G401.6 (cell line): ENCODE results near the gene WDR12.
A peak's percentile ranks its signal among the peaks of the same experiment; 100 is the strongest.
"Not testable (repeated sequence)": the region's sequence is repeated elsewhere in the genome, so short reads cannot be mapped to it uniquely, and the experiment has no call there.

Experiments used
- FAIRE-seq: peaks from 2 replicates; lab custom pipeline; 2012; peaks lifted over from hg19 to GRCh38; lab: Jason Lieb, UNC

Gene WDR12

DNA sequence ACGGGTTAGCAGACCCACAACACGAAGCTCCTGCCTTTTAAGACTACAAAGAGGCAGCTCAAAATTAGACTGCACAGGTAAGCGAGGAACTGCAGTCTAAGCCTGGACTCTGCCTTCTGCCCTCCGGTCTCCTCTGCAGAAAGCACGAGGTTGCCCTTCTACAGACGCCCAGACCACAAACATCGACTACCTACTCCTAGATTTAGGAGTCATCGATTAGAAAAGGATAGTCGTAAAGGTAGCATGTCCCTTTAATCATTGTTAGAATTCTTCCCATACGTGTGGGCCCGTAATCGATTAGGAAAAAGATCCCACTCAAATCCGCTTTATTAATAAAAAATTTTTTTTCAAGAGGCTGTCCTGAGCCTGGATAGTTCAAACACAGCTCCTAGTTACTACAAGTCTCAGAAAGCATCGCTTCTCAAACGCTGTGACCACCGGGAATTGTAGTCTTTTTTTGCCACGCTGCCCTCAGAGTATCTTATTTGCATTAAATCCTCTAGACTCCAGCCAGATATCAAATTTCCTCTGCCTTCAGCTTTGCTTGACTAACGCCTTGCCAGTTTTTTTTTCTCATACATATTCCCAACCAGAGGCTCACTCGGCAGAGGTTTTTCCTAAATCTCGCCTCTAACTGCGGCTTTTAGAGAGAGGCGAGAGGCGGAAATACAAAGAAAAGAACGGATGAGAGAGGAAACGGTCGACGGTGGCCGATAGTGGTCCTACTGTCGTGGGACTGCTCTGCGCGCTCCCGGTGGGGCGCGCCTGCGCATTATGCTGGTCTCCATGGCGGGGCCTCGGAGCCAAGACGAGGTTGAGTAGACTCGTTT, at the start of gene WDR12, which contains the start of gene CARF:
Gene WDR12, minus strand, starts transcription at position 162 of the 830 bp plus-strand sequence. CDS start 197 bp downstream, outside the sequence.
Gene CARF, plus strand, starts transcription at position 764 of the 830 bp plus-strand sequence. CDS start 29,628 bp downstream, outside the sequence.
- peak; percentile 90 for FAIRE-seq

DNA sequence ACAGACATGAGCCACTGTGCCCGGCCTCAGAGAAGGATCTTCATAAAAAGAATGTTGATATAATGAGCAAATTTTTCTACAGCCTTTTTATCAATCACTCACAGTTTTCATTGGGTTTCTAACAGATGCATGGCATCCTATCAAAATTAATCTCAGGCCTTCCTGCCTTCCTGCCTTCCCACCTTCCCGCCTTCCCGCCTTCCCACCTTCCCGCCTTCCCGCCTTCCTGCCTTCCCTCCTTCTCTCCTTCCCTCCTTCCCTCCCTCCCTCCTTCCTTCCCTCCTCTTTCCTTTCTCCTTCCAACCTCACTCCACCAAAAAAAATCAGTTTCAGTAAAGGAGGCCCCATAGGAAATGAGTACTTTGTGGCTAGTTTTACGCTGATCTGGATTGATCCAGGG, 49.1 kb upstream of the WDR12 start:
- FAIRE-seq = no peak

DNA sequence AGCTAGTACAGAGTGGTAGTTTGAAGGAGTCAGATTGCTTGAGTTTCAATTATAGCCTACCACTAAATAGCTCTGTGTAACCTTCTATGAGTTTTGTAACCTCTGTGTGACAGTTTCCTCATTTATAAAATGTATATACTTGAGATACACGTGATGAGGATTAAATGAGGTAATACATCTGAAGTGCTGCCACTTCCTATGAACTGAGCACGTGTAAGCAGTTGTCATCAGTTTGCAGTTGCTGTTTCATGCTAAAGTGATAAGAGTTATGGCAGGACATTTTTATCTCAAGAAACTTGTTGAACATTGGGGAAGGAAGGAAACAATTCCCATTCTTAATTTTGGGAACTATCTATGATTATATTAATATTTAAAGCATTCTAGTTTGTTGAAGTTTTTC, 39.1 kb upstream of the WDR12 start:
- no peak for FAIRE-seq

DNA sequence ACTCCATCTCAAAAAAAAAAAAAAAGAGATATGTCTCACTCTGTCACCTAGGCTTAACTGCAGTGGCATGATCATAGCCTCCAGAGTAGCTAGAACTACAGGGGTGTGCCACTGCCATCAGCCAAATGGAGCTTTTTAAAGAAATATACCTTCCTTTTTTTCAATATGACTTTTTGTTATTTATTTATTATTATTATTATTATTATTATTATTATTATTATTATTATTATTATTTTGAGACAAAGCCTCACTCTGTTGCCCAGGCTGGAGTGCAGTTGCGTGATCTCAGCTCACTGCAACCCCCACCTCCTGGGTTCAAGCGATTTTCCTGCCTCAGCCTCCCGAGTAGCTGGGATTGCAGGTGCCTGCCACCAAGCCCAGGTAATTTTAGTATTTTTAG, 37.9 kb upstream of the WDR12 start:
- FAIRE-seq = not testable (repeated sequence)

DNA sequence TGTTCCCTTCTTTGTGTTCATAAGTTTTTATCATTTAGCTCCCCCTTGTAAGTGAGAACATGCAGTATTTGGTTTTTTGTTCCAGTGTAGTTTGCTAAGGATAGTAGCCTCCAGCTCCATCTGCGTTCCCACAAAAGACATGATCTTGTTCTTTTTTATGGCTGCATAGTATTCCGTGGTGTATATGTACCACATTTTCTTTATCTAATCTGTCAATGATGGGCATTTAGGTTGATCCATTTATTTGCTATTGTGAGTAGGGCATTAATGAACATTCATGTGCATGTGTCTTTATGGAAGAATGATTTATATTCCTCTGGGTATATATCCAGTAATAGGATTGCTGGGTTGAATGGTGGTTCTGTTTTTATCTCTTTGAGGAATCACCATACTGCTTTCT, 34.0 kb upstream of the WDR12 start:
- no peak for FAIRE-seq

DNA sequence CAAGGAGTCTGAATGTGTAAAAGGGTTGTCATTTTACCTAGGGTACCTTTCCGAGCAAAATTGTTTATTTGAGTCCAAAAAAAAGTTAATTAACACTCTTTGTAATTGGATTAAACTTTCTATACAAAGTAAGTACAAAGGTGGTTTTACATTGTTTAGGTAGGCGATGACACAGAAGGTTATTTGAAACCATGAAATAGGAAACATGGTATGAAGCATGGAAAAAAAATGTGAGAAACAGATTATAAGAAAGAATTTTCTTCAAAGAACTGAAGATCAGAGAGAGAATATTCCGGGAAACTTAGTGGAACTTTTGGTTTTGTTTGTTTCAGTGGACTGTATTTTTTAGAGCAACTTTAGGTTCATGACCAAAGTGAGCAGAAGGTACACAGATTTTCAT, 33.3 kb upstream of the WDR12 start:
- peak; percentile 6 for FAIRE-seq

DNA sequence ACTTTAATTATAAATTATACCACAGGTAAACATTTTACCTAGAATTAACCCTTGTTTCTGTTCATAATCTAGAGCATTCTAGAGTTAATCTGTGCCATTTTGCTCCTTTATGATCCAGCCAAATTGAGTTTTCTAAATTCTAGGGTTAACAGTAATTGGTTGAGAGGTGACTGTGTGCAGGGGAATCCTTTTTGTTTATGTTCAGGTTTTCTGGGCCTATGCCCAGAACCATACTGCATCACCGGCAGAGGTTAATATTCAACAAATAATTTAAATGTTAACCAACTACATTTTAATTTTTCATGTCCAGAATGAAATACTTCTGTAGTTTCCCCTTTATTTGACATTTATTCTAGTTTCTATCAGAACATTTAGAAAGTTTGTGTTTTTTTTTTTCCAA, 32.9 kb upstream of the WDR12 start:
- FAIRE-seq = peak; percentile 13

DNA sequence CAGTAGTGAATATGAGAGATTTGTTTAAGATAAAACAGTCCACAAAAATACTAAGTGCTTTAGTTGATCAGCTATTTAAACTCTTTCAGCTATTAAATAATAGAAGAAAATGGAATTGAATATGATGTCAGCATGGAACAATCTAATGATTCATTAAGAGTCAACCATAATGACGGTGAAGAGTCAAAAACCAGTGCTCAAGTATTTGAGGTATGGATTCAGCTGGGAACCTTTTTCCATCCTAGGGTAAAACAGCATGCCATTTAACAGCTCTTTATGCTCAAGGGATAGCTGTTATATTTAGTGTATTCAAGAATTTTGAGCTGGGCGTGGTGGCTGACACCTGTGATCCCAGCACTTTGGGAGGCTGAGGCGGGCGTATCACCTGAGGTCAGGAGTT, 30.3 kb upstream of the WDR12 start:
- FAIRE-seq = no peak

DNA sequence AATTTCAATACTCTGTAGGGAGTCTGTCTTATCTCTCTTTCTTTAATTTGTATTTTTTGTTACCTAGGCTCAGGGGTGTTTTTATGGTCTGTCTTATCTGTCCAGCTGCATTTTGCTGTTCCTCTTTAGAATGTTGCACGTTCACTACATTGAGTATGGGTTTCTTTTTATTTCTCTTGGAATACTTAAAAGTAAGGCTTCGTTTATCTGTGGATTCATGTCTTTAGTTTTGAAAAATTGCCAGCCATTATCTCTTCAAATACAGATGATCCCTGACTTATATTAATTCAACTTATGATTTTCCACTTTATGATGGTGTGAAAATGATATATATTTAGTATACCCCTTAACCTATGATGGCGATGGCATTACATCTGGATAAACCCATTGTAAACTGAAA, 27.5 kb upstream of the WDR12 start:
- no peak for FAIRE-seq

DNA sequence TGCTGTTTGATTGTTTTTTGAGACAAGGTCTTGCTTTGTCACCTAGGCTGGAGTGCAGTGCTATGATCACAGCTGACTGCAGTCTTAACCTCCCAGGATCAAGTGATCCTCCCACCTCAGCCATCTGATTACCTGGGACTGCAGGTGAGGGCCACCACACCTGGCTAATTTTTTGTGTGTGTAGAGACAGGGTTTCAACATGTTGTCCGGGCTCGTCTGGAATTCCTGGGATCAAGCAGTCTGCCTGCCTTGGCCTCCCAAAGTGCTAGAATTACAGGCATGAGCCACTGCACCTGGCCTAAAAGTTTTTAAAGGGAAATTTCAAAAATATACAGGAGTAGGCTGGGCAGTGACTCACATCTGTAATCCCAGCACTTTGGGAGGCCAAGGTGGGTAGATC, 23.0 kb upstream of the WDR12 start:
- no peak for FAIRE-seq

DNA sequence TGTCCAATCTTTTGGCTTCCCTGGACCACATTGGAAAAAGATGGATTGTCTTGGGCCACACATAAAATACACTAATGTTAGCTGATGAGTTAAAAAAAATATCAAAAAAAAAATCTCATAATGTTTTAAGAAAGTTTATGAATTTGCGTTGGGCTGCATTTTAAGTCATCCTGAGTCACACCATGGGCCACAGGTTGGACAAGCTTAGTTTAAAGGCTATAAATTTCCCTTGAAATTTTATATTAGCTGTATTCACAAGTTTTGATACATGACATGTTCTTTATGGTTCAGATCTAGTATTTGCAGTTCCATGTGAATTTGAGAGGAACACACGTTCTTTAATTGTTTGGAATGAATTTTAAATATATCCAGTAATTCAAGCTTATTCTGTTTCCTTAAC, 22.5 kb upstream of the WDR12 start:
- FAIRE-seq = no peak

DNA sequence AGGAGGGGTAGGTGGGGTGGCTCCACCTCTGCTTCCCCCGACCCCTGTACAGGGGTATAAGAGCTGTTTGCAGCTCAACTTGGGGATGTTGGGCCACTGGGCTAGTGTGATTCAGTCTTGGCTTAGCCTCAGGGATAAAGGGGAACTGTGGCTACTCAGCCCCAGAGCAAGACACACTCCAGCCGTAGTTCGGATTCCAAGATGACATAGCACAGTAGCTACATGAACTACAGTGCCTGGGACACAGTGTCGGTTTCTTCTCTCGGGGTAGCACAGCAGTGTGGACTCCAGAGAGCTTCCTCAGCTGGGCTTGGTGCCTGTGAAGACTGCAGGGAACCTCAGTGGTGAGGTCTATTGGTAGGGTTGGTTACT, 21.7 kb upstream of the WDR12 start:
- FAIRE-seq = no peak

DNA sequence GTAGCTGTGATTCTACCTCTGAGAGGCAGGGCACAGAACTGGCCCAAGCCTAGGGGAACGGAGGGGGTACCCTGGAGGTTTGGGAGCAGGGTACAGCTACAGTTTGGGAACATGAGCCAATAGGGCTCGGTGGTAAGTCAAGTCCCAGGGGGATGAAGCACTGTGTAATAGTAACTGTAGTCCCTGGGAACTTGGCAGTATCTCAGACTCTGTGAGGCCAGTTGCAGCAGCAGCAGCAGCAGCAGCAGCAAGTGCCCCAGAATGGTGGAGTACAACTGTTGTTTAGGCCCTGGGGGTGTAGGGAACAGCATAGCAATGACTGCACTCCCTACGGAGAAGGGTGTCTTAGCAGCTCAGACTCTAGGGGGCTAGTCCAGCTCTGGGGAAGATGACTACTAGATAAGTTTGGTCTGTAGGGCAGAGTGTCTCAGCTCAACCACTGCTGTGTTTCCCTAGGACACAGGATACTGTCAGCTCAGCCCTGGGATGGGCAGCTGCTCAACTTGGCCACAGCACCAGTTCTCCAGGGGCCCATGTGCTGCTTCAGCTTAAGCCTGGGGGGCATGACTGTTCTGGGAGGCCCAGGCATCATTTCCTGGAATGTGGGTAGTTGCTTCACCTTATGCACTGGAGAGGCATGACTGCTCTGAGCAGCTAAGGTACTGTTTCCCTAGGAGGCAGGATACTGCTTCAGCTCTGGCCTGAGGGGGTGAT, 21.1 kb upstream of the WDR12 start:
- no peak for FAIRE-seq

DNA sequence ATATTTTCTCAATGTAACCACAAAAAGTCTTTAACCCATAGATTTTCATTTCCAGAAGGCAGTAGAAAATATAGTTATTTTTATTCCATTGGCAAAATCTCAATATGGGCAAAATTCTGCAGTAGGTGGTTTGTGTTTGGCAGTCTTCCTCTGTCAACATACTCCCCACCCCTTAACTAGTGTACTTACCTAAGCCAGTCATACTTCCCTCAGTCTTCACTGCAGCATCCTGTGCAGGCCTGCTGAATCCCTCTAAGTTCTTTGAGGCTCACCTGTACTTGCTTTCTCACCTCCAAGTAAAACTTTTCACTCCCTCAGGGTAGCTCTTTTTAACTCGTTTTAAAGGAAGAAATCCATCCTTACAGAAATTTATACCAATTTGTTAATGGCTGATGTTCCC, 7.4 kb upstream of the WDR12 start:
- no peak for FAIRE-seq

DNA sequence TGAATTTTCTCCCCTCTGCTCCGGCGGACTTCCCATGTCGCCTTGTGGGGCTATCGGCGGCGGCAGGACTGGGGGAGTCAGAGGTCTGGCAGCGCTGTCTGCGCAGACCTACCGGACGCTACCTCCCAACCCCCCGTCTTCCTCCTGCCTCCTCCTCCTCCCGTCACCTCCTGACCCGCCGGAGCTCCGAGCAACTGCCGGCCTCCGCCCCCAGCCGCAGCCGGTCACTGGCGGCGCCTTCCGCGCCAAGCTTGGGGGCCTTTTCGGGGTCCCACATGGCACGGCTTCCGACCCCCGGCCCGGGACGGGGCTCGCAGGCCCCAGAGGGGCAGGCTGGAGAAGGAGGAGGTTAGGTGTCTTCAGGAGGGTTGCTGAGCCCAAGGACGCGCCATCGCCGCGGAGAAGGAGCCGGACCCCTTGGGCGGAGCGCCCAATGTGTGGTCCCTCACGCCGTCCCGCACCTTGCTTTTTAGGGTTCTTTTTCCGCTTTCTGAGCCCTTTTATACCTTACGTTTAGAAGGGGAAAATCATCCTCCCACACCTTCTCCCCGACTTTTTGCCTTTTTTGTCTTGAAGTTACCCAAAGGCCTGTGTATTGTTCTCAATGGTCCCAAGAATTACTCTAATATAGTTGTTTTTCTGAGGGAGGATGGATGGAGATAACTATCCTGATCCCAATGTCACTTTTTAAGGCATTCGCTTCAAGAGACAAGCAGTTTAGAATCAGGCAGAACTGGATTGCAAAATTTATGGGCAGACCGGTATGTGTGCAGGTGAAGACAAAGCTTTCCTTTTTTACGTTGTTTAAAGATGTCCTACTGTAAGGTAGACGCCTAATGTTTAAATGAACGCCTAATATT, 1.1 kb upstream of the WDR12 start:
- FAIRE-seq = not testable (repeated sequence)

DNA sequence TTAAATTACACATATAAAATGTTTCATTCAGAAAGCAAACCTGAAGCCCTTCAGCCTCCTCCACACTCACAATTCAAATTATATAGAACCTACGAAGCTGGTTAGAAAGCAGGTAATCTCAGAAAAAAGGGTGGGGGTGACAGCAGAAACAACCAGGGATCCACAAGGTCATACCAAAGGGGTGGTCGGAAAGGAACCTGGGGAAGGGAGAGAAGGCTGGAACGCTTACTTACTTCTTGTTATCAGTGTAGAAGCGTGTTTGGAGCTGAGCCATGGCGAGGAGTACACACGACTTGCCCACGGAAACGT, 316 bp downstream of the WDR12 start:
- no peak for FAIRE-seq

DNA sequence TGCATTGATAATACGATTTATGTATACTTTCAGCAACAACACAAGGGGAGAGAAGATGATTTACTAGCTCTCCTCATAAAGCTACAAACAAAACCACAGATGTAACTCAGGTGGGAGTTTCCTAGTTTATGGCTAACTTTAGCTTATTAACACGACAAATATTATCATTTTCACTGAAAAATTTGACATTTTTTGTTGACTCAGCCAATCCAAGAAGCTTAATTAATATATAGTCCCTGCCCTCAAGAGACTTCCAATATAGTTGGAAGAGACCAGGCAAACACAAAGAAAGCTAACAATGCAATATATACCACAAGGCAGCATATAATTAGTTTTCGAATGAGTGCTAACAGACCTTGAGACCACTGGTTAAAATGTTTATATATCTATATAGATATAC, 775 bp downstream of the WDR12 start:
- no peak for FAIRE-seq

DNA sequence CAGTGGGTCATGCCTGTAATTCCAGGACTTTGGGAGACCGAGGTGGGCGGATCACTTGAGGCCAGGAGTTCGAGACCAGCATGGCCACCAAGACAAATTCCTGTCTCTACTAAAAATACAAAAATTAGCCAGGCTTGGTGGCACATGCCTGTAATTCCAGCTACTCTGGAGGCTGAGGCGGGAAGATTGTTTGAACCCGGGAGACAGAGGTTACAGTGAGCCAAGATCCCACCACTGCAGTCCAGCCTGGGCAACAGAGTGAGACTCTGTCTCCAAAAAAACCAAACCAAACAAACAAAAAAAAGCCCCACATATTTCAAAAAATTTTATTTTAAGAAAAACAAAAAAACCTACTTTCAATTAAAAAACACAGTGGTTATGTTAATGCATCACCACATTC, 1.2 kb downstream of the WDR12 start:
- FAIRE-seq = not testable (repeated sequence)

DNA sequence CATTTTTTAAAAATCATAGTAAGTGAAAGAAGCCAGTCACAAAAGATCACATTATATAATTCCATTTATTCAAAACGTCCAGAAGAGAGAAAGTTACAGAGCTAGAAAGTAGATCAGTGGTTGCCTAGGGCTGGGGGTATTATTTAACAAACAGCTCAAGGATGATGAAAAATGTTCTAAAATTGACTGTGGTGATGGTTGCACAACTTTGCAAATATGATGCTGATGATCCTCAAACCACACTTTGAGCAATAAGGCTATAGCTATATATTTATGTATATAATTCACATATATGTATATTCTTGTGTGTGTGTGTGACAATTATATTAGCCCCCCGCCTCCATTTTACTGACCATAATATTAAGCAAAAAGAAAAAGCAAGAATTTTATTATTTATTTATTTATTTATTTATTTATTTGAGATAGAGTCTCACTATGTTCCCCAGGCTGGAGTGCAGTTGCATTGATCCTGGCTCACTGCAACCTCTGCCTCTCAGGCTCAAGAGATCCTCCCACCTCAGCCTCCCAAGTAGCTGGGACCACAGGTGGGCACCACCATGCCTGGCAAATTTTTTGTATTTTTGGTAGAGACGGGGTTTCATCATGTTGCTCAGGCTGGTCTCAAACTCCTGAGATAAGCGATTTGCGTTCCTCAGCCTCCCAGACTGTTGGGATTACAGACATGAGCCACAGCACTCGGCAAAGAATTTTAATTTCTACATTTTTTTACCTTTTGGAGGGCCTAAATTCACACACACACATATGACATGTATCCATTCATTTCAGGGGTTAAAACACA, 1.9 kb downstream of the WDR12 start:
- no peak for FAIRE-seq

DNA sequence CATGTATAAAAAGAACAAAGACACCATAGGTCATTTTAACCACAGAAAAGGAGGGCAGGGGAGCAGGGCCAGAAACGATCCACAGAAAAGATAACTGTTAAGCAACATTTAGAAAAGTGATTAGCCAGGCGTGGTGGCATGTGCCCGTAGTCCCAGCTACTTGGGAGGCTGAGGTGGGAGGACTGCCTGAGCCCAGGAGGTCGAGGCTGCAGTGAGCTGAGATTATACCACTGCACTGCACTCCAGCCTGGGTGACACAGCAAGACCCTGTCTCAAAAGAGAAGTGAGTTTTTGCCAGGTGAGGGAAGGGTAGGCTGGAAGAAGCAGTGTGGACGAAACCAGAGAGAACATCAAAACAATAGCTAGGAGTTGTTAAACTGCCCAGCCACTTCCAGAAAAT, 3.3 kb downstream of the WDR12 start:
- FAIRE-seq = no peak

DNA sequence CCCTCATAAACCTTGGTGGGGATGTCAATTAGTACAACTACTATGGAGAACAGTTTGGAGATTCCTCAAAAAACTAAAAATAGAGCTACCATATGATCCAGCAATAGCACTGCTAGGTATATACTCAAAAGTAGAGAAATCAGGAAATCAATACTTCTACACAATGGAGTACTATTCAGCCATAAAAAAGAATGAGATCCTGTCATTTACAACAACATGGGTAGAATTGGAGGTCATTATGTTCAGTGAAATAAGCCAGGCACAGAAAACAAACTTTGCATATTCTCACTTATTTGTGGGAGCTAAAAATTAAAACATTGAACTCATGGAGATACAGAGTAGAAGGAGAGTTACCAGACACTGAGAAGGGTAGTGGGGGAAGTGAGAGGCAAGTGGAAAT, 6.0 kb downstream of the WDR12 start:
- not testable (repeated sequence) for FAIRE-seq

DNA sequence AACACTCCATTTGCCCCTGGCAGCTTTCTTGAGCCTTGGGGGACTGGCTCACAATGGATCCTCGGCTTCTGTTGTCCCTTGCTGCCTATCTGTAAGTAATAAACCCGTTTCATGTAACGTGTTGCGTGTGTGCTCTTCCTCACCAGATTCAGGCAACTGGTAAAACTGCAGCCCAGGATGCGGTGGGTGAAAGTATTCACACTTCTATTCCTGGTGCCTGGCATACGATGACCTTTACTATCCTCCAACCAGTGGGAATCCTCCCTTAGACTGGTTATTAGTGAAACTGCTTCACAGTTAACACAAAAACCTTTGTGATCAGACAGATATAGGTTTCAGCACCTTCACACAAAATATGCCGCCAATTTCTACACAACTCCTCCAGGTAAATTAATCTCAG, 26.3 kb downstream of the WDR12 start:
- no peak for FAIRE-seq
